ENCODE data around the gene PPM1F. TPM values are rescaled to one million over a fixed set of nuclear protein-coding genes. Genes with fewer than 3 reads are reported as not detected.
A peak's percentile ranks its signal among the peaks of the same experiment; 100 is the strongest.

PPM1F gene
- total and polyA plus RNA-seq, 4 donors, result 5.9 to 65.1 (median 32.0) TPM

- Histone ChIP-seq H3K4me1 (ENCODE audit: control insufficient read depth in 1 of 2, insufficient read depth in 2 of 2, low read length in 2 of 2) (no peaks in the 10 kb centered on the region), H3K27ac (ENCODE audit: low read depth in 1 of 2, low read length in 2 of 2) (no peak overlapping the region), H3K27me3 (ENCODE audit: control insufficient read depth in 1 of 2, insufficient read depth in 2 of 2, low read length in 1 of 2) (no peaks in the 10 kb centered on the region), H3K4me3 (ENCODE audit: low read length in 2 of 2) (no peak overlapping the region), H3K36me3 (ENCODE audit: control insufficient read depth in 1 of 2, insufficient read depth in 2 of 2, low read length in 1 of 2) (no peaks in the 10 kb centered on the region), H3K9me3 (ENCODE audit: control insufficient read depth, low read length) (no peaks in the 10 kb centered on the region)
- no peak for ATAC-seq (ENCODE audit: low FRiP score)
- intact Hi-C loops (cut with DNase I), result no loop called here
- WGBS, 2 donors, result 83 to 88% methylated on average over 5 of the region's 5 CpGs
- no peak for DNase-seq
These were observed 39.1 kb upstream of the PPM1F start for GRCh38 chr22:21991774-21992173.

- H3K4me1 ChIP-seq (ENCODE audit: control insufficient read depth in 1 of 2, insufficient read depth in 2 of 2, low read length in 2 of 2), result no peaks in the 10 kb centered on the region
- H3K27ac ChIP-seq (ENCODE audit: low read depth in 1 of 2, low read length in 2 of 2), result no peak overlapping the region
- DNase-seq (no peak), ATAC-seq (ENCODE audit: low FRiP score) (no peak)
- no peaks in the 10 kb centered on the region for H3K27me3 ChIP-seq (ENCODE audit: control insufficient read depth in 1 of 2, insufficient read depth in 2 of 2, low read length in 1 of 2)
- WGBS, 2 donors, result 85 to 89% methylated on average over 6 of the region's 6 CpGs
- intact Hi-C loops (cut with DNase I), result no loop called here
- H3K36me3 ChIP-seq (ENCODE audit: control insufficient read depth in 1 of 2, insufficient read depth in 2 of 2, low read length in 1 of 2), result no peaks in the 10 kb centered on the region
- H3K4me3 ChIP-seq (ENCODE audit: low read length in 2 of 2), result no peak overlapping the region
- H3K9me3 ChIP-seq (ENCODE audit: control insufficient read depth, low read length), result no peaks in the 10 kb centered on the region
These were observed 38.6 kb upstream of the PPM1F start for GRCh38 chr22:21991304-21991596.

- Histone ChIP-seq H3K27ac (ENCODE audit: low read depth in 1 of 2, low read length in 2 of 2) (no peak overlapping the region), H3K9me3 (ENCODE audit: control insufficient read depth, low read length) (no peaks in the 10 kb centered on the region), H3K4me1 (ENCODE audit: control insufficient read depth in 1 of 2, insufficient read depth in 2 of 2, low read length in 2 of 2) (no peaks in the 10 kb centered on the region), H3K36me3 (ENCODE audit: control insufficient read depth in 1 of 2, insufficient read depth in 2 of 2, low read length in 1 of 2) (no peaks in the 10 kb centered on the region), H3K4me3 (ENCODE audit: low read length in 2 of 2) (no peak overlapping the region), H3K27me3 (ENCODE audit: control insufficient read depth in 1 of 2, insufficient read depth in 2 of 2, low read length in 1 of 2) (no peaks in the 10 kb centered on the region)
- ATAC-seq (ENCODE audit: low FRiP score) (peak; percentile 19), DNase-seq (no peak)
- intact Hi-C loops (cut with DNase I), result no loop called here
- WGBS, 2 donors, result 71% methylated on average over 16 of the region's 16 CpGs
These were observed 38.0 kb upstream of the PPM1F start for GRCh38 chr22:21990445-21991303.

- 72 to 83% methylated on average over 6 of the region's 6 CpGs for WGBS, 2 donors
- ATAC-seq (ENCODE audit: low FRiP score) (no peak), DNase-seq (no peak)
- H3K9me3 ChIP-seq (ENCODE audit: control insufficient read depth, low read length), result no peaks in the 10 kb centered on the region
- intact Hi-C loops (cut with DNase I), result no loop called here
- no peaks in the 10 kb centered on the region for H3K4me1 ChIP-seq (ENCODE audit: control insufficient read depth in 1 of 2, insufficient read depth in 2 of 2, low read length in 2 of 2)
- no peak overlapping the region for H3K4me3 ChIP-seq (ENCODE audit: low read length in 2 of 2)
- H3K36me3 ChIP-seq (ENCODE audit: control insufficient read depth in 1 of 2, insufficient read depth in 2 of 2, low read length in 1 of 2), result no peaks in the 10 kb centered on the region
- no peaks in the 10 kb centered on the region for H3K27me3 ChIP-seq (ENCODE audit: control insufficient read depth in 1 of 2, insufficient read depth in 2 of 2, low read length in 1 of 2)
- H3K27ac ChIP-seq (ENCODE audit: low read depth in 1 of 2, low read length in 2 of 2), result no peak overlapping the region
These were observed 36.4 kb upstream of the PPM1F start for GRCh38 chr22:21989049-21989448.

GRCh38 chr22:21985214-21985613, 32.6 kb upstream of the PPM1F start:
- DNase-seq, result no peak
- WGBS, 2 donors, result 89 to 93% methylated on average over 5 of the region's 5 CpGs
- no peaks in the 10 kb centered on the region for H3K27me3 ChIP-seq (ENCODE audit: control insufficient read depth in 1 of 2, insufficient read depth in 2 of 2, low read length in 1 of 2)
- intact Hi-C loops (cut with DNase I), result no loop called here
- no peak overlapping the region for H3K4me3 ChIP-seq (ENCODE audit: low read length in 2 of 2)
- no peaks in the 10 kb centered on the region for H3K9me3 ChIP-seq (ENCODE audit: control insufficient read depth, low read length)
- no peaks in the 10 kb centered on the region for H3K36me3 ChIP-seq (ENCODE audit: control insufficient read depth in 1 of 2, insufficient read depth in 2 of 2, low read length in 1 of 2)
- no peak for ATAC-seq (ENCODE audit: low FRiP score)
- H3K27ac ChIP-seq (ENCODE audit: low read depth in 1 of 2, low read length in 2 of 2), result no peak overlapping the region
- H3K4me1 ChIP-seq (ENCODE audit: control insufficient read depth in 1 of 2, insufficient read depth in 2 of 2, low read length in 2 of 2), result no peaks in the 10 kb centered on the region

GRCh38 chr22:21984793-21985192, 32.1 kb upstream of the PPM1F start:
- intact Hi-C loops (cut with DNase I), result no loop called here
- ATAC-seq (ENCODE audit: low FRiP score) (no peak), DNase-seq (no peak)

GRCh38 chr22:21982338-21982965, 29.8 kb upstream of the PPM1F start, which contains the start of gene TOP3B:
Gene TOP3B (minus strand): TSS chr22:21982787. CDS start chr22:21975709, 7,078 bp downstream.
- Histone ChIP-seq H3K9me3 (ENCODE audit: control insufficient read depth, low read length) (no peaks in the 10 kb centered on the region), H3K27ac (ENCODE audit: low read depth in 1 of 2, low read length in 2 of 2) (no peak within 1 kb of the TSS), H3K36me3 (ENCODE audit: control insufficient read depth in 1 of 2, insufficient read depth in 2 of 2, low read length in 1 of 2) (no peaks in the 10 kb centered on the region), H3K4me3 (ENCODE audit: low read length in 2 of 2) (peak within 1 kb of the TSS; percentile 71 to 84), H3K4me1 (ENCODE audit: control insufficient read depth in 1 of 2, insufficient read depth in 2 of 2, low read length in 2 of 2) (no peaks in the 10 kb centered on the region), H3K27me3 (ENCODE audit: control insufficient read depth in 1 of 2, insufficient read depth in 2 of 2, low read length in 1 of 2) (no peaks in the 10 kb centered on the region)
- intact Hi-C loops (cut with DNase I), result no loop called here
- WGBS, 2 donors, result 0 to 1% methylated on average over 54 of the region's 54 CpGs
- peak; percentile 92 for ATAC-seq (ENCODE audit: low FRiP score)
- DNase-seq, result peak; percentile 86 to 93

More at GRCh38 chr22:21984793-21985192, 32.1 kb upstream of the PPM1F start:
- H3K27me3 ChIP-seq (ENCODE audit: control insufficient read depth in 1 of 2, insufficient read depth in 2 of 2, low read length in 1 of 2), result no peaks in the 10 kb centered on the region
- no peaks in the 10 kb centered on the region for H3K9me3 ChIP-seq (ENCODE audit: control insufficient read depth, low read length)
- WGBS, 2 donors, result 36 to 38% methylated on average over 7 of the region's 7 CpGs
- no peaks in the 10 kb centered on the region for H3K36me3 ChIP-seq (ENCODE audit: control insufficient read depth in 1 of 2, insufficient read depth in 2 of 2, low read length in 1 of 2)
- H3K4me3 ChIP-seq (ENCODE audit: low read length in 2 of 2), result no peak overlapping the region
- no peaks in the 10 kb centered on the region for H3K4me1 ChIP-seq (ENCODE audit: control insufficient read depth in 1 of 2, insufficient read depth in 2 of 2, low read length in 2 of 2)
- no peak overlapping the region for H3K27ac ChIP-seq (ENCODE audit: low read depth in 1 of 2, low read length in 2 of 2)

- intact Hi-C loops (cut with DNase I), result no loop called here
- peak overlapping the region; percentile 71 to 84 for H3K4me3 ChIP-seq (ENCODE audit: low read length in 2 of 2)
- no peaks in the 10 kb centered on the region for H3K27me3 ChIP-seq (ENCODE audit: control insufficient read depth in 1 of 2, insufficient read depth in 2 of 2, low read length in 1 of 2)
- no peak for DNase-seq
- no peak overlapping the region for H3K27ac ChIP-seq (ENCODE audit: low read depth in 1 of 2, low read length in 2 of 2)
- no peaks in the 10 kb centered on the region for H3K36me3 ChIP-seq (ENCODE audit: control insufficient read depth in 1 of 2, insufficient read depth in 2 of 2, low read length in 1 of 2)
- H3K4me1 ChIP-seq (ENCODE audit: control insufficient read depth in 1 of 2, insufficient read depth in 2 of 2, low read length in 2 of 2), result no peaks in the 10 kb centered on the region
- ATAC-seq (ENCODE audit: low FRiP score), result no peak
- no peaks in the 10 kb centered on the region for H3K9me3 ChIP-seq (ENCODE audit: control insufficient read depth, low read length)
- 25 to 26% methylated on average over 2 of the region's 2 CpGs for WGBS, 2 donors
These were observed 29.2 kb upstream of the PPM1F start for GRCh38 chr22:21981874-21982273.

- H3K27me3 ChIP-seq (ENCODE audit: control insufficient read depth in 1 of 2, insufficient read depth in 2 of 2, low read length in 1 of 2), result no peaks in the 10 kb centered on the region
- no peak overlapping the region for H3K4me3 ChIP-seq (ENCODE audit: low read length in 2 of 2)
- no peaks in the 10 kb centered on the region for H3K36me3 ChIP-seq (ENCODE audit: control insufficient read depth in 1 of 2, insufficient read depth in 2 of 2, low read length in 1 of 2)
- no peaks in the 10 kb centered on the region for H3K4me1 ChIP-seq (ENCODE audit: control insufficient read depth in 1 of 2, insufficient read depth in 2 of 2, low read length in 2 of 2)
- intact Hi-C loops (cut with DNase I), result no loop called here
- no peak overlapping the region for H3K27ac ChIP-seq (ENCODE audit: low read depth in 1 of 2, low read length in 2 of 2)
- WGBS, 2 donors, result 79 to 81% methylated on average over 7 of the region's 7 CpGs
- DNase-seq (peak in 1 of 2 donors; percentile 44), ATAC-seq (ENCODE audit: low FRiP score) (no peak)
- no peaks in the 10 kb centered on the region for H3K9me3 ChIP-seq (ENCODE audit: control insufficient read depth, low read length)
These were observed 27.9 kb upstream of the PPM1F start for GRCh38 chr22:21980547-21980946.

All from aorta (tissue), 5 donors.